Umbilical cord (tissue), 2 donors: Measurements from ENCODE around the gene ZSCAN10. TPM values are rescaled to one million over a fixed set of nuclear protein-coding genes. Genes with fewer than 3 reads are reported as not detected.
A peak's percentile ranks its signal among the peaks of the same experiment; 100 is the strongest.

Source experiments
- DNase-seq: peaks from one replicate; pipeline ENCODE4 v3.0.0-alpha.2; 2015; ENCODE audit warnings: low spot score
- total RNA-seq: library from RNA; depleted of rRNA; stranded (reverse); fragments of >200 nt; gene quantifications from one replicate; pipeline ENCODE4 v1.2.3, GENCODE V29; 2014; ENCODE audit warnings: low replicate concordance; ENCODE audit not compliant: insufficient read depth

The ZSCAN10 gene
- total RNA-seq, 1 donor from 2014 or later: not detected

DNA sequence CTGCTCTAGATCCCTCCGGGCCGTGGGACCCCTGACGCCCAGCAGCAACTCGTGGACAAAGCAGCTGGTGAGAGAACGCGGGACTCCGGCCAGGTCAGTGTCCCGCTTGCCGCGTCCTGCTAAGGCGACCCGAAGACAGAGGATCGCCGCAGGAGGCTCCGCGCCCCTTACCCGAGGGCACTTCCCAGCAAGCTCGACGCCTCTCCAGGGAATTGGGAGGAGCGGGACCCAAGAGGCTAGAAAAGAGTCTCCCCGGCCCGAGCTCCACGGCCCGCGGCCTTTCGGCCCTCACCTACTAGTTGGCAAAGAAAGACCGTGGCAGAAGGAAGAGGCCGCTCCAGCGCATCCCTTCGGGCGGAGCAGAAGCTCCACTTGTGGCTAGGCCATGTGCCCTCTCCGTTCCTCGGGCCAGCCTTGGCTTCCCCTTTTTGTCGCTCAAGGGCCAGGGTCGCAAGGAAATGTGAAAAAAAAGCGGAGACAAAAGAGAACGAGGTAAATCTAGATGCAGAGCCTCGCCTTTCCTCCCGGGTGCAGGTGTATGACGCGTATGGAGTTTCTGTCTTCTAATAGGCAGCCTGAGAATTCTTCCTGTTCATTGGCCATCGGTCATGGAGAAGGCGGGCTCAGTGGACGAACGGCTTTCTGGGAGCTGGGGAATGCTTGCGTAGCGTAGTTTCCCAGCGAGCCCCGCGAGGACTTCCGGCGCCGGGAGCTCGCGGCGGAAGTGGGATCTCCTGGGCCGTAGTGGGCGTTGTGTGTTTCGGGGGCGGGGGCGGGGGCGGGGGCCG lies 35.4 kb upstream of the ZSCAN10 start, which contains the start of gene ZNF213:
Gene ZNF213 (plus strand): TSS at position 692 of the 788 bp plus-strand sequence. CDS start 2,252 bp downstream, outside the sequence.
- DNase-seq: peak; percentile 100

DNA sequence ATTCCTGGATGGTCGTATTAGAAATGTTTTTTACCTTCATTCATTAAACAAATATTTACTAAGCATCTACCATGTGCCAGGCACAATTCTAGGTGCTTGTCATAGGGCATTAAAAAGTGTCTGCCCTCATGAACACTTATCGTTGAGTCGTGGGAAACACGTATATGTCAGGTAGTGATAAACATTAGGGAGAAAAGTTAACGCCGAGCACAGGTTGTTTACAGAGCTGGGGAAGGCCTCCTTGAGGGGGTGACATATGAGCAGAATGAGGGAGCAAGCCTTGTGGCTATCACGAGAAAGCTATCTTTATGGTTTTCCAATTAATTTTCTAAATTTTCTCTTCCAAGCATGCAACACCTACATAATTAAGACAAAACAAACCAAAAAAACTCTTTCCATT lies 34.8 kb upstream of the ZSCAN10 start:
- DNase-seq: no peak

DNA sequence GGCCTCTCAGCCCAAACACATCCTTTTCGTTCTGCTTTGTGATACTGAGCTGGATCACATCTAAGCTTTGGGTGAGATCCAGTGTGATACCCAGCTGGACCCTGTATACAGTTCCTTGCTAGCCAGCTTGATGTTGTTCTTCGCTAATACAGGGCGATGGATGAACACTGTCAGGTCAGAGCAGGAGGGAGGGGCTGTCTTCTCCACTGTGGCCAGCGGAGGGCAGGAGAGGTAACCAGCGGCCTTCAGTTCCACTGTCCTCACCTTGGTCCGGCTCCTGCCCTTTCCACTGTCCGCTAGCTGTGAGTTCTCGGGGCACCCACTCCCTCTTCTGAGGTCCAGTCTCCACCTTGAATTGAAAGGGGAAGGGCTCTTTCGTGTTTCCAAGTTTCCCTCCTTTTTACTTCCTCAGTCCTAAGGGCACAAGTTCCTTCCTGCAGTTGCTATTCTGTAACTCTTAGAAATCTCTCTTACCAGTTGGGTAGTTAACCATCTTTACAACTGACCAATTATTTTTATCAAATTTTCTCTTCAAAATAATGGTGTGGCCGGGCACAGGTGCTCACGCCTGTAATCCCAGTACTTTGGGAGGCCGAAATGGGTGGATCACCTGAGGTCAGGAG lies 32.8 kb upstream of the ZSCAN10 start:
- DNase-seq: peak; percentile 28

DNA sequence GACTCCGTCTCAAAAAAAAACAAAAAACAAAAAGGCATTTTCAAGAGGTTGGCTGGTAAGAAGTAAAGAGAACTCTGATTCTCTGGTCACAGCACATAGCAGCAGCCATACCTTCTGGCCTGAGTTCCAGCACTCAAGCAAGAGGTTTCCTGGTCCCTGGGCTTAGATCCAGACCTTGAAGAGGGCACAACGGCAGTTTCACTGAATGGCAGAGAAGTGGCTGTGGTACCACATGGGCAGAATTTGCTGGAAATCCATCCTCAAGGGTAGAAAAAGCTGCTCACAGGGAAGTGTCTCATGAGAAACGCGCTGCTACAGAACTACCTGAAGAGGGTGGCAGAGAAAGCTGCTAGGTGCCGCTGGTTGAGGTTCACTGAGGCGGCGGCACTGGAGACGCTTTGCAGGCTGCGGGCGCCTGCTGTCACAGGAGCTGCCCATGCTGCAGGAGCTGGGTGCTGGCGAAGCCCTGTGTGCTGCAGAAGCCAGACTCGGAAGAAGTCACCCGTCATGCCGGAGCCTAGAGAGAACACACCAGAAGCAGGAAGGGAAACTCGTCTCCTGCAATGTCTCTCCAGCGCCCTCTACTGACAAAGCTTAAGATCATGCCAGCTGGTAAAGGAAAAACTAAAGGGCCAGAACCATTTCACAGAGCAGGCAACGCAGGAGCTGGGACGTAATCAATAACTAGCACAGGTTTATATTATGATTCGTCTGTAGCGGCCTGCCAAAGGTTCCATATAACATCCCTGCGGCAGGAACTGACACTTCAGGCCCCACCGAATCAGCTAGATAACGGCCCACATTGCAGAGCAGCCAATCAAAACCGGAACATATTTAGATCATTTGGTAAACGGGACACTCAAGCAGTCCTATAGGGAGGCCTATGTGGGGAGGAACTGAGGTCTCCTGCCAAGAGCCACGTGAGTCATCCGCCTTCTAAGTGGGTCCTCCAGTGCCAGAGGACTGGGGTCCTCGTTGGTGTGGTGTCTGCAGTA lies 30.3 kb upstream of the ZSCAN10 start:
- DNase-seq: peak; percentile 92

DNA sequence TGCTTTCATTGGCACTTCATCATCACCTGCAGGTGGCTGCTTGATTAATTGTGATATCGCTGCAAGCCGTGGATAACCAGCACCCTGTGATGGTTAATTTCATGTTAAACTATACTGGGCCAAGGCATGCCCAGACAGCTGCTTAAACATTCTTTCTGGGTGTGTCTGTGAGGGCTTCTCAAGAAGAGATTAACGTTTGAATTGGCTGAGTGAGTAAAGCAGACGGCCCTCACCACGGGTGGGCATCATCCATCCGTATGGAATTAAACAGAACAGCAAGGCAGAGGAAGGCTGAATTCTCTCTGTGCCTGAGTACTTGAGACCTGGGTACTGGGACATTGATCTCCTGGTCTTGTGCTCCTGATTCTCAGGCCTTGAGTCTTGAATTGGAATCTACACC lies 28.7 kb upstream of the ZSCAN10 start:
- no peak for DNase-seq

DNA sequence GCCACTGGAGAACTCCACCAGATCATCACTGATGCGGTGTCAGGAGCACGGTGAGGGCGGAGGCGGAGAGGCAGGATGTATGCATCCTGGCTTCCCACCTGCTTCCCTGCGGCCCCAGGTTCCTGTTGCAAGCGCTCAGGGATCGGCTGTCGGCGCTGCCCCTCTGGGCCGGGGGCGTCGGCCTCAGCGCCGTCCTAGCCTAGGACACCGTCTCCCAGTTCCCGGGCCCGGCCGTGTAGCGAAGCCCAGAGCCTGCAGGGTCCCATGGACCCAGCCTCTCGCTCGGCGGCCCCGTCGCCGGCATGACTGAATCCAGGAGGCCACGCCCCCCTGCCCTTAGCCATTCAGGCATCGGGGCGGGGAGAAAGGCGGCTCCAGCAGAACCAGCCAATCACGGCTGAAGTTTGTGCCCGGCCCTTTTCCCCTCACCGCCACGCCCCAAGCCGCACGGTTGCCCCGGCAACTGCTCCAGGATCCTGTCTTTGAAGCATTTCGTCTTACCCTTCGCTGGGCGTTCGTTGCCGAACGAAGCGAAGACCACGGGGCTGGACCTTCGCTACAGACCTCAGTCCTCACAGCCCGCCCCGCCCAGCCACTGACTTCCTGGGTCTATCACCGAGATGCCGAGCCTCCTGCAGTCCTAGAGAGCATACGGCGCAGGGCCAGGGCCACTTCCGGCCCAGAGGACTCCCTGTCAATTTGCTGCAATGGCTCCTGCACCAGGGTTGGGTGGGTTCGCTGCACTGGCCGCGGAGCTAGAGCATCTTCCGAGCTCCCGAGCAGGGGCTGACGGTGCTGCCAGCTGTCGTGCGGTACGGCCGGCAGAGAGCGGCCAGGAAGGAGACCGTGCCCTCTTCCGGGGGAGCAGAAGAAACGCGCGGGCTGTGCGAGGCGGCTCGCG lies 25.1 kb upstream of the ZSCAN10 start:
- peak; percentile 99 for DNase-seq

DNA sequence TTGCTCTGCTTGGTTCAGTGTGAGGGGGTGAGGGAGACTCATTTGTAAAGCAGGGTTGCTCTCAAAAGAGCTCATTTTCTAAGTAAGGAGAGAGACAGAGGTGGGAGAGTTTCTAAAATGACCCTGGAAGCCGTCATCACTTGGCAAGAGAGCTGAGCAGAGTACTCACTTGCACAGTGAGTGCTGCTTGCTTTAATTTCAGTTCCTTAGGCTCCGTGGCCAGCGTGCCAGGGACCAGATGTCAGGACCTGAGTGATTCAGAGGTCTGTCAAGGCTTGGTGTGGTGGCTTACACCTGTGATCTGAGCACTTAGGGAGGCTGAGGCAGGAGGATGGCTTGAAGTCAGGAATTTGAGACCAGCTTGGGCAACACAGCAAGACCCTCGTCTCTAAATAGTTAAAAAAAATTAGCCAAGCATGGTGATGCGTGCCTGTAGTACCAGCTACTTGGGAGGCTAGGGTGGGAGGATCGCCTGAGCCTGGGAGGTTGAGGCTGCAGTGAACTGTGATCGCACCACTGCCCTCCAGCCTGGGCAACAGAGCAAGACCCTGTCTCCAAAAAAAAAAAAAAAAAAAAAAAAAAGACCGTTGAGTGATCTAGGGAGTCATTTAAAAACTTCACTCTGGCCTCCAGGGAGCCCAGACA lies 24.0 kb upstream of the ZSCAN10 start:
- DNase-seq: no peak

DNA sequence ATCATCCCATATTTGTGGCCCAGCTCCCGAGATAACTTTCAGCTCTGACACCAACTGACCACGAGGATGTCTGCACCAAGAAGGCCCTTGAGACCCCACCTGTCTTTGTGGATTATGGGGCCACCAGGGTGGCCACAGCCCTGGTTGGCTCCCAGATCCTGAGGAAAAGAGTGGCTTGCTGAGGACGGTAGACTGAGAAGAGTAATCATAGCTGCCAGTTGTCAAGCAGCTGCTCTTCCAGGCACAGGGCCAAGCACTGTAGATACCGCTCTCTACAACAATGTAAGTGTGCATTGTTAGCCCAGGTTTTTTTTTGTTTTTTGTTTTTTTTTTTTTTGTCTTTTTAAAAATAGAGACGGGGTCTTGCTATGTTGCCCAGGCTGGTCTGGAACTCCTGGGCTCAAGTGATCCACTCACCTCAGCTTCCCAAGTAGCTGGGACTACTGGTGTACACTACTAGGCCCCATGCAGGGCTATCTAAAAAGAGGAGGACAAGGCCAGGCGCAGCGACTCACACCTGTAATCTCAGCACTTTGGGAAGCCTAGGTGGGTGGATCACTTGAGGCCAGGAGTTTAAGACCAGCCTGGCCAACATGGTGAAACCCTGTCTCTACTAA lies 22.9 kb upstream of the ZSCAN10 start:
- no peak for DNase-seq

DNA sequence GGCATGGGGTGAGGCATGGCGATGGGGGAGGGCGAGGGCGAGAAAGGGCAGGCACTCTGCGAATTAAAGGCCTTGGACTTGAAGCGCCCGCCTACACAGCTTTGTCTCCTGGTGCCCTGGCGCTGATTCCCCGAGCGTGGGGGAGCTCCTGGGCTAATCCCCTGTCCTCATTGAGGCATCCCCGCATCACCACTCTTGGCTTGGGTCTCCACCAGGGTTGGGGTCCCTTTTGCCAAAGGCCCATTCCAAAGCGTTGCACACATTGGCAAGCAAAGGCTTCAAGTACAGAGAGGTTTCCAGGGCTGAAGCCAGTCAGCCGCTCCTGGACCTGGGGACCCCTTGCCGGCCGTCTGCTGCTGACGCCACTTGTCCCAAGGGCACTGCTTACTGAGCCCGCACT lies 21.3 kb upstream of the ZSCAN10 start:
- DNase-seq: no peak

DNA sequence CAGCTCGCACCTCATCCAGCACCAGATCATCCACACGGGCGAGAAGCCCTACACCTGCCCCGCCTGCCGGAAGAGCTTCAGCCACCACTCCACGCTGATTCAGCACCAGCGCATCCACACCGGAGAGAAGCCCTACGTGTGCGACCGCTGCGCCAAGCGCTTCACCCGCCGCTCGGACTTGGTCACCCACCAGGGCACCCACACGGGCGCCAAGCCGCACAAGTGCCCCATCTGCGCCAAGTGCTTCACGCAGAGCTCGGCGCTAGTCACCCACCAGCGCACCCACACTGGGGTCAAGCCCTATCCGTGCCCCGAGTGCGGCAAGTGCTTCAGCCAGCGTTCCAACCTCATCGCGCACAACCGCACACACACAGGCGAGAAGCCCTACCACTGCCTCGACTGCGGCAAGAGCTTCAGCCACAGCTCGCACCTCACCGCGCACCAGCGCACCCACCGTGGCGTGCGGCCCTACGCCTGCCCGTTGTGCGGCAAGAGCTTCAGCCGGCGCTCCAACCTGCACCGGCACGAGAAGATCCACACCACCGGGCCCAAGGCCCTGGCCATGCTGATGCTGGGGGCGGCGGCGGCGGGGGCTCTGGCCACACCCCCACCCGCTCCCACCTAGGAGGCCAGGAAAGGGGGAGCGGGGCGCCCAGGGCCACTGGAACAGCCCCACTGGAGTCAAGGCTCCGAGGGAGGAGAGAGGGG lies 20.8 kb upstream of the ZSCAN10 start:
- DNase-seq: no peak

DNA sequence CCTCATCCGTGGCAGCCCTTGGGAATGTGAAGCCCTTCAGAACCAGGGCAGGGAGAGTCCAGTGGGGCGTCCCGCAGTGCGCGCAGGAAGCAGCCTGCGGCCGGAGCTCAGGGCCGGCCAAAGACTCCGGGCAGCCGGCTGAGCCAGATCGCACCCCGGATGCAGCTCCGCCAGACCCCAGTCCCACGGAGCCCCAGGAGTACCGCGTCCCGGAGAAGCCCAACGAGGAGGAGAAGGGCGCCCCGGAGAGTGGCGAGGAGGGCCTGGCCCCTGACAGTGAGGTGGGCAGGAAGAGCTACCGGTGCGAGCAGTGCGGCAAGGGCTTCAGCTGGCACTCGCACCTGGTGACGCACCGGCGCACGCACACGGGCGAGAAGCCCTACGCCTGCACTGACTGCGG lies 20.2 kb upstream of the ZSCAN10 start:
- no peak for DNase-seq

DNA sequence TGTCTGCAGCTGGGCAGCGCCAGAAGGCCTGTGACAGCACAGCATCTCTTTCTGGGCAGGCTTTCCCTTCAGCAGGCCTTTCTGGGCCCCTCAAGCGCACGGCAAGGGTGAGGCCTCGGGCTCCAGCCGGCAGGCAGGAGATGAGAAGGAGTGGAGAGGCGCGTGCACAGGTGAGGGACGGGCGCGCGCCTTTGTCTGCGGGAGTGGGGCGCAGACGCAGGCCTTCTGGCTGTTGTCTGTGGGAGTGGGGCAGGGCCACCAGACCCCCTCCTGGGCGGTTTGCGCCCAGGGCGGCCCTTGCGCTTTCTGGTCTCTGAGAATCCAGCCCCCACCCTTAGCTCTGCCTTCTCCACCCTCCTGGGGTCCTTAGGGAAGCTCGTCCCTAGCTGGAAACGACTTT lies 19.8 kb upstream of the ZSCAN10 start:
- no peak for DNase-seq

DNA sequence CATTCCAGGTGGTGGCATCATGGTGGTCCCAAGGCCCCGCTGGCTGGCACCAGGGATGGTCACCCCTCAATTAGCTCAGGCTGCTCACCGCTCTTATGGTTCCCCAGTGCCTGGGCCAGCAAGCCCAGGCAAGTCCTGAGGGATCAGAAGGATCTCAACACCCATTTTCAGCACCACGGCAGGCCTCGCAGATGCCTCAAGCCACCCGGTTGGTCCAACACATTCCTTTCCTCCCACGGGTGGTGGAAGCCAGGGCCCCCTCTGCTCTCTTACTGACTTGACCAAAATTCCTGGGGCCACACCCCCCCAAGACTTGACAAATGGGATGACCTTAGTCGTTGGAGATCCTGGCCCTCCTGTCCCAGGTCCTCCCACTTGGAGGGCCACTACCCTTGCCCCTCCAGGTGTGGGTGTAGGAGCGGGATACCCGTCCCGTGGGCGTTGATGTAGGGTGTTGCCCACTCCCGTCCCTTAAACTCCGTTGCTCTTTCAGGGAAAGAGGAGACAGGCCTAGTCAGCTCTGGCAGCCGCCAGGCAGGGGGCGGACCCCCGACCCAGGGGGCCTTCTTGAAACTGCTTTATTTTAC lies 19.2 kb upstream of the ZSCAN10 start:
- no peak for DNase-seq

DNA sequence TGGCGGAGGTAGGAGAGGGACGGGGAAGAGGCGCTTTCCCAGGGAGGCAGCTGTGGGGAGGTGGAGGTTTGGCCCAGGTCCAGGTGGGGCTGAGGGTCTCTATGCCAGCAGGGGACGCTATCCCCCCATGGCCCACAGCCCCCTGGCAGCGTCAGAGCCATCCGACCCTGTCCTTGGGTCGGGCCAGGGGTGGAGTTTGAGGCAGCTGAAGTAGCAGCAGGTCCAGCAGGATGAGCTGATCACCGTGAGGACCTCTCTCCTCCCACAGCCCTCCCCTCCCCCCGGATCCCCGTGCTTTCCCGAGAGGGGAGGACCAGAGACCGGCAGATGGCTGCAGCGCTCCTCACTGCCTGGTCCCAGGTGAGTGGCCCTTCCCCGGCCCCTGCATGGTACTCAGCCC lies 16.5 kb upstream of the ZSCAN10 start:
- DNase-seq: no peak

DNA sequence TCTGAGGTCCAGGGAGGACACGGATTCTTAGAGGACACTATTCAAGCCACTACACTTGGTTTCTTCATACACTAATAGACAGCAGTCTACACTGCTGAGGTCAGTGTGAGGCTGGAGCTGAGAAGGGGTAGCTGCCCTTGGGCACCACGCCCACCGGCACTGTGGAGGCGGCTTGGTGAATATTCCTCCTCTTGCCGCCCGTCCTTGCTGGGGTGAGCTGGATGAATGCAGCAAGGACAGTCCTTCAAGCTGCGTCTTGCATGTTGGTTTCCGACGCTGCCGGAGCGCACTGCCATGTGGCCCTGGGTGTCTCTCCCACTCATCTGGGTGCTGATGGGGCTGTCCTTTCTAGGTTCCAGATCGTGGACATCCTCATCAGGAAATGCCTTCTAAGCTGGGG lies 15.9 kb upstream of the ZSCAN10 start:
- DNase-seq: no peak

DNA sequence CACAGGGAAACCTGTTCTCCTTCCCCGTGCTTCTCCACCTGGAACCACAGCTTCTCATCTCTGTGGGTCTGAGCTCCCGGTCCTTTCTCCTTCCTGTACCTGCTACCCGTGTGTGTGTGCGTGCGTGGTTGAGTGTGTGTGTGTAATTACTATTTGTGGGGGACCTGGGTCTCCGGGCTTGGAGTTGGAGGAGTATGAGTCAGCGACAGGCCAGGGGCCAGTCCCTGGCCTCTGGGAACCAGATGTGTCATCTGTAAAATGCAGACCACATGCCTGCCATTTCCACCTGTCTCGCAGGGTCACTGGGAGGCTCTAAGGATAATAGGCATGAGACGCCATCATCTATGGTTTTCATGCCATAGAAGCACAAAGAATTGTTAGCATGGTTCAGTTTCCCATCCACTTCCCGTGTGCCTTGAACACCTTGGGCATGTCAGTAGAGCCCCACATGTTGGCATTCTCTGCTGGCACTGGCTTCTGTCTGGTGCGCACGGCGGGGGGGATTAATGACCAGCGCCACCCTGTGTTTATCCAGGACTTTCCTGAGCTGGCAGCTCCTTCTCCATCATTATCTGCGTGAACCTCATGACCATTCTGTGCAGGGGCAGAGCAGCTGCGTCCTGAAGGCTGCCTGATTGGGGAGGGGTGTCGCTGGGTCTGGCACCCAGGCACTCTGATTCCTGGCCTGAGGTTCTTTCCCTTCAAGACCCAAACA lies 14.8 kb upstream of the ZSCAN10 start:
- DNase-seq: no peak

DNA sequence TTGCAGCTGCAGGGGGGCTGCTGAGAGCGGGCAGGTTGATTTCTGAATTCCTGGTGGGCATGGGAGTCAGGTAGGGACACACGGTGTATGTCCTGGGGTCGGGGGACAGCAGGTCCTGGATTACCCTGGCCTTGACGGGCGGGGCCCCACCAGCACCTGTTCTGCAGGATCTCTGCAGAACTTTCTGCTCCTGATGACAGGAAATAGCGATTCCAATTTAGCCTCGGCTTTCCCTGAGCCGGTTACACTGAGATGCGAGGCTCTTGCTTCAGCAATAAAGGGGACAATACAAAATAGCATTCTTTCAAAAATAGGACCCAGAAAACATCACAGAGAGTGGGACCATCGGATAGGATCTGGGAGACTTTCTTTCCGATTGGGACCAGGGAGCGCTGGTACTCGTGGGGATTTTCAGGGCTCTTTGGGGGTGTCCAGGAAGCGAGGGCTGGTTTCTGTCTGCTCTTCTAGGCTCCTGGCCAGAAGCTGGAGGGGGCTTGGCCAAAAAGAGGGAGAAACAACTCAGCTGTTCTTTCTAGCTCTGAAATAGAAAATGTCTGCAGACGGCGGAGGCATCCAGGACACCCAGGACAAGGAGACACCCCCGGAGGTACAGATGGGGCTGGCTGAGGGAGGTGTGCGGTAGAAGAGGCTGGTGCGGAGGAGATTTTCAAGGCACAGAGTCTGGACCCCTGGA lies 13.9 kb upstream of the ZSCAN10 start:
- peak; percentile 61 for DNase-seq
